22Rv1 (cell line): ENCODE measurements around the gene ETS1.

Experiments used
- CTCF ChIP-seq: fragments of 450-650 bp; IDR thresholded peaks from 2 replicates; pipeline ENCODE4 v1.5.1; 2017; ENCODE audit warnings: mild to moderate bottlenecking
- ZFX ChIP-seq: fragments of 450-650 bp; IDR thresholded peaks from 2 replicates; pipeline ENCODE4 v1.6.1; 2017; ENCODE audit warnings: antibody characterized with exemption, borderline replicate concordance

GRCh38 chr11:128448200-128448886 is 139.0 kb downstream of the ETS1 start:
- TF ChIP-seq CTCF = no peak
- TF ChIP-seq ZFX = no peak
